NCI-H345 (cell line): ENCODE data around the gene DPP10.

Experiments
- DNase-seq: peaks from one replicate; lab custom pipeline; 2025; lab: John Stamatoyannopoulos, UW

DPP10 gene

DNA sequence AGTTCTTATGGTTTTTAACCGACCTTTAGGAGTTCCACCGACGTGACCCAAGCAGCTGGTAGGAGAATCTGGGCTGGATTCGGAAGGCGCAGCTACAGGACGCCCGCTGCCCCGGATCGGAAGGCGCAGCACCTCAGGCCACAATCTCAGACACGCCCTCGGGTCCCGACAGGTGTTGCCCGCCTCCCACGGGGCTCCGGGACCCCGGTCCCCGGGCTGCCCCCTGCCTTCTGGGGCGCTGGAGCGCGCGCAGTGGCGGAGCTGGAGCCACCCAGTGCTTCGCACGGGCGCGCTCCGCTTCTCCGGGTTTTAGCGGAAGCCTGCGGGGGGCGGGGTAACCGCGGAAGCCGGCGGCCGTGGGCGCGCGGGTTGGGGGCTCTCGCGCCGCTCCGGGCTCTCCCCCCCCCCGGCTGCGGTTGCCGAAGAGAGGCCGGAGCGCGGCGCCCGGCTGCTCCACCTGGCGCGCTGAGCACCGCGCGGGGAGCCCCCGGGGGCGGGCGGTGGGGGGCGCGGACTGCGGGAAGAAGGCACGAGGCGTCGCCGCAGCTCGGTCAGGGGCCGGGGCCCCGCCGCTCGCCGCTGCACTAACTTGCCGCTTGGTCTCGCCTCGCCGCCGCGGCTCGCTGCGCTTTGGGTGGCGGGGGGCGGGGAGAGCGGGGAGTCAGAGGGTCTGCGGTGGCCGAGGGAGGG is 718.8 kb downstream of the DPP10 start:
- no peak for DNase-seq

DNA sequence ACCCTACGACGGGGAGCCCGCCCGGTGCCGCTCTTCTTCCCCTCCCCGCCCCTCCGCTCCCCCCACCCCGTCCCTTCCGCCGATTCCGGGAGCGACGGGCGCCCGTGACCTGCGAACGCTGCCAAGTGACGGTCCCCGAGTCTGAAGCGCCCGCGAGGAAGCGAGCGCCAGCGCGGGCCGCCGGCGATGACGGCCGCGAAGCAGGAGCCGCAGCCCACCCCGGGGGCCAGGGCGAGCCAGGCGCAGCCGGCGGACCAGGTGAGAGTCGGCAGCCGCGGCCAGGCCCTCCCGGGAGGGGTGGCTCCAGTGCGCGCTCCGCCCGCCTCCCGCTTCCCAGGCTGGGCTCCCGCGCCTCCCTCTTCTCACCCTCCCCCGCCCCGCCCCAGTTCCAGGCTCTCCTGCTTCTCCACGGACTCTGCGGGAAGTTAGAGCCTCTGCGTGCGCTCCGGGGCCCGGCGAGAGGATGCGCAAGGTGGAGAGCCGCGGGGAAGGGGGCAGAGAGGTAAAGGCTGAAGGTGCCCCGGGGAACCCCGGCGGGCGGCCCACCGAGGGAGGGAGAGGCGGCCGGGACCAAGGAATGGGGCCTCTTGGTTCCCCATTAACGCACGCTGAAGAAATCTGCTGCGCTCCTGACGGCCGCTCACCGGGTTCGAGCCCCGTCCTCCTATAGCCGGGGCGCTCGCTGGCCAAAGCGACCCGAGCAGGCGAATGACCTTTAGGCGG is 719.5 kb downstream of the DPP10 start:
- no peak for DNase-seq

DNA sequence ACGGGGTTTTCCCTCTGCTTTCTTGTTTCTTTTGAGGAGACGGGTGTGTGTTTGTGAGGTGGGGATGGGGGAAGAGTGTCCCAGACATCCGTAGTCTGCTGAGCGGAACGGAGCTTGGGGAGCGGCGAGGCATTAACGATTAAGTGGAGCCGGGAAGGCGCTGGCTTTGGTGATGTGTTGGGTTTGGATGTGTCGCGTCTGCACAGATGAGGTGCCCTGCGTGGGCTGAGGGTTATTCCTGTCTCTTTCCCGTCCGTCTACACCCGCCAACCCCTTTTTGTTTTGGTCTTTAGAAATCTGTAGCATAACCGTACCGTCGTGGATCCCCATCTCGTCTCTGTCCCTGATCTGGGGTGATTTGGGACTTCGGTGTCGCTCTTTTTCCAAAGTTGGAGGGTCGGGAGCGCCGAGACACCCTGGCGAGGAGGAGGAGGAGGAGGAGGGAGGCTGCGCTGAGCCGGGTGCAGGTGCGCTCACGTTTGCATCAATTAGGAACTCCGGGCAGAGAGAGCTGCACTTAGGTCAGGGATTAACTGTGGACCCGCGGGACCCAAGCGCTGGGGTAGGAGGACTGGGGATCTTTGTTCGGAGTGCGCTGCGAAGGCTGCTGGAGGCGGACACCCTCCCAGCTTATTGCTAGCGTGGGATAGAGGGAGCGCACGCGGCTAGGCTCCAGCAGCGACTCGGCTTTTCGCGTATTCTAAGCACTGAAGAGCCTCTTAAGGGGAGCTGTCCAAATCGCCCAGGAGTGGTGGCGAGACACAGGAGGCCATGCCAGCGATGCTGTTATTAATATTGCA is 720.3 kb downstream of the DPP10 start:
- DNase-seq: no peak

DNA sequence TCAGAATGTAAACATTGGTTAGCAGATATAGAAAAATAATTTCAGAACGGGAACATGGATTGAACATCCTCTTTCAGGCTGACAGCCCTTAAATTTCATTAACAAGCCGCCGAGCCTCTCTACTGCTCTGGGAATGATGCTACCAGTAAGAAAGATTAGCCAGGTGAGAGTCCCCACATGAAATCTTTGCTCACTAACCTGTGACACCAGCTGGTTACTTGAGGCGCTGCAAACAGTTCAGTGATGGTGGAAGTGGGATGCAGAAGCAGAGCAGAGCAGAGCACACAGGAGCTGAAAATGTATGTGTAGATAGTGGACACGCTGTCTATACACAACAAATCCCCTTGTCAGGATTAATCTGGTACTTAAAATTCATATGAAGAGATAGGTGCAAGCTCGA is 721.1 kb downstream of the DPP10 start:
- DNase-seq: no peak

DNA sequence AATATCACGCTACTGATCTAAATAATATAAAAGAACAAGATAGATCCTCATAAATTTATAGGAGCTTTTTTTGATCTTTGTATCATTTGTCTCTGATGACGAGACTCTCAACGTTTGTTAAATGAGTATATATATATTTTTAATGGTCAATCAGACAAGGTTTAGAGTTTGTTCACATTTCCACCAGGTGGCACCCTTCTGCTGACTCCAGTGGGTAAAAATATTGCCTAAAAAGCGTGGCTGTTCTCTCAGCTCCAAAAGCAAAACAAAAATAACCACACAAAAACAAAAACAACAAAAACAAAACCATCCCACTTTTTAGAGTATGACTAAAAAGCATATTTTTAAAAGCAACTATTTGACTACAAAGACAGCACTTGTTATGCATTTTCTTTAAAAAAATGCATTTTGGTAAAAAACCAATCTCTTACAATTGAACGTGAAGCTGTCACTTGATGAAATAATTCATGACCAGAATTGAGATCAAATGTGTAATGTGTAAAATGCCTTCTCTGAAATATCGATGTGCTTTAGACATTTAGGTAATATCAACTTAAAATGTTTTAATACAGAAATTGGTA is 723.2 kb downstream of the DPP10 start:
- no peak for DNase-seq

DNA sequence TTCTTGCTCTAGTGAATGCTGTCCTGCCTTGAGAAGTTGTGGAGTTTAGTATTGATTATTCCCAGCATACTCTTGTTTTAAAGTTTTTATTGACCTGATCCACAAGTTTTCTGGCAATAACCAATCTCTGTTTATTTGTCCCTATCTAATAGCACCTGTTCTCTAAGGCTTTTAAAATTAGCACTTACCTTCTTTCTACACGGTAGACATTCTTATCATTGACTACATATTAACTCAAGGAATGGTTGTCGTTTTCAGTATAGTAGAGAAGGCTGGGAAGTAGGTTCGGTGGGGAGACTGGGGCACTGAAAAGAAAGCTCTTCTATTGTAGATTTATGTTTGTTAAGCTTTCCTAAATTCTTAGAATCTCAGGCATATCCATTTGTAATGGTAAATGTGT is 726.0 kb downstream of the DPP10 start:
- DNase-seq: no peak

DNA sequence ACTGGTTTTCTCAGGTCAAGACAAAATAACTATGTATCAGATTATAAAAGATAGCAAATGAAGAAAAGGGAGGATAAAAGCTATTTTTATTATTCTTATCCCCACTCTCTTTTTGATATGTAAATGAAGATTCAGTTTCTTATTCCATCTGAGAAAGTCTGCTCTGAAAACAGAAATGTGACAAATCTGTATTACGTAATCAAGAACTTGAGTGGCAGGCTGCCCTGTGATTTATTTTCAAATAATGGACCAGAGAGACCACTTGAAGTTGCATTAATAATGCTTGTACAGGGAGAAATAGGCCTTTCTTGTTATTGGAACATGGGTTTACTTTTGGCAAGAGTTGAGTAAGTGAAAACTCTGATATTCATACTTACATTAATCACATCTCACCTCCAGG is 727.4 kb downstream of the DPP10 start:
- no peak for DNase-seq

DNA sequence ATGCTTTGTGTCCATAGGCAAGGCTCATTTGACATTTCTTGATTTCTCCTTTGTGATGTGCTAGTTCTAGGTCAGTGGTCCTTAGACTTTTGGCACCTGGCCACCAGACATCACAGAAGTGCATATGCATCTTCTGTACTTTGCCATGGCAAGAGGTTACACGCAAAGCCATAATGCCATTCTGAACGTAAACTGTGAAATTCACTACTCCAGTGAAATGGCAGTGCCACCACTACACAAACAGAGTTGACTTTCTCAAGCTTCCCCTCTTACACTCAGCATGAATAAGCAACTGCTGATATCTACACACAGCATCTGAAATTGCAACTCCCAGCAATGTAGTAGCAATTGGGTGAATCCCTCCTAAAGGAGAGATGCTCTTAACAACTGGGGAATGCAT is 729.3 kb downstream of the DPP10 start:
- no peak for DNase-seq

DNA sequence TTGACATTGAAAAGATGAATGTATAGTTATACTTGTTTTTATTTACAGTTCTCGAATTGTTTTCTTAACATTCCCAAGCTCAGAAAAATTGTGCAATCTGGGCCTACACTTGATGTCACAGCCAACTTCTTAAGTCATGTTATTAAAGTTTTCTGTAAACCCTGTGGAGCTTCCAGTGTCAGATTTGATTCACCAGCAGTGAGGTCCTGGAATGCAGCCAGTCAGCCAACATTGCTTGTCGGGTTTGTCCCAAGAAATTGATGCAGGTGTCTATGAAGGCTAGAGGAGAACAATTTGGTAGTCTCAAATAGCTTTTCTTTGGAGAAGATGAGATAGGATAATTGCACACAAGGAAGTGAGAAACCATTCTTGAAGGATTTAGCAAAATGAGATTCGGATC is 732.2 kb downstream of the DPP10 start:
- no peak for DNase-seq

DNA sequence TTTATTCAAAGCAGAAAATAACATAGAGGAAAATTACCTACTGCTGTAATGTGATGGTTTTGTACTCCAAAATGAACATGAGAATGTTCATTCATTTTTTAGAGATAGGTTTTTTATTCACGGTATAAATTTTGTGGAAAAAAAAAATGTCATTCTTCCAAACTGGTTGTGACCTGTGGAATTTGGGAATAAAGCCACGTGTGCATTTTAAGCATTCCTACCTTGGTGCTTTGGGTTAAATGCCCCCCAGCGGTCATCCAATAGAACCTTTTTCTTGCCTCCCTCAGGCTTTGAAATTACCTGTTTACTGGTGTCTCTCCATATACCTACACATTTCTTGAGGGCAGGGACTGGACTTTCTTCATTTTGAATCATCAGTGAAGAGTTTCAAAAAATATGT is 740.7 kb downstream of the DPP10 start:
- no peak for DNase-seq

DNA sequence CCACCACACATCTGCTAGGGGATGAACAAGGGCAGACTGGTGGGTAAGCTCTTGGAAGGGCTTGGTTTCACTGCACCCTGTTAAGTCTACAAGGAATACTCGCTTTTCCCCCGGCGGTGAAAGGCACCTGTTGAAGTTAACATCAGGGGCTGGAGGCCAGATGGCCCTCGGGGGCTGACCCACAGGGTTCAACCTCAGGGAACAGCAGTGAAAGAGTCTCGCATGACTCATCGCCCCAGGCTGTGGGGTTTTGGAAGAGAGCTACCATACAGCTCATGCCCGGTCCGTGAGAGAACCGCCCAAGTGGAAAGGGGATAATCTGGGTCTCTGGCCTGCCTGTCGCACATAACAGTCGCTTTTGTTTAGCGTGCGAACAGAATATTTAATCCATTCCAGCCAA is 748.0 kb downstream of the DPP10 start:
- DNase-seq: no peak

DNA sequence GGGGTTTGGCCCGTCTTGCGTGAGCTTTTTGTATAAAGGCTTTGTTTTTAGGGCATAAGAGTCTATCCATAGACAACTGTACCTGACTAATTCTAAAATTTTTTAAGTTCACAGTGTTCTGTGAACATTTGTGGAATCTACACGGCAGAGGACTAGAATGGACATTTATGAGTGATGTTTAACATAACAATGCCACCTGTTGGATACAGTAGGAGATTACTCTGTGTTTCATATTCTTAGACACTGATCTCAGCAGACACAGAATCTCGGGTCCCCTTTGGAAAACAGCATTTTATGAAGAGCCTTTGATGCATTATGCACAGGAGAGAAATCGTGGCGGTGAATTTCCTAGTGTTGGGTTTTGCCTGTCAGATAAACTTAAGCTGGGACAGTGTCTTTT is 752.2 kb downstream of the DPP10 start:
- no peak for DNase-seq

DNA sequence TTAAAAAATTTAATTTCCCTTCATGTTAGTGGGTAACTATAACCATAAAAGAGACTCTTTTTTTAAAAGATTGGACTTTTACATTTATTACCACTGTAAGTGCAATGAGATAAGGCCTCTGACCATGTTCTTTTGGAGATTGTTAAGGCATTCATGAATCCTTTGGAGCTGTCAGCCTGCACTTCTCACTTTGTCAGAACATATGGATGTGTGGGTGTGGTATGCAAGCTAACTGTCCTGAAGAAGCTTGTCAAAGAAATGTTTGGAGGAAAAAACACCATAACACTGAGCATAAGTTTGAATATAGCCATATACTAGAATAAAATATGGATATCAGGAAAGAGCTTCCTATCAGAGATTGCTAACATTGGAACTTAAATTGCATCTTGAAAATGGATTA is 754.1 kb downstream of the DPP10 start:
- DNase-seq: no peak

DNA sequence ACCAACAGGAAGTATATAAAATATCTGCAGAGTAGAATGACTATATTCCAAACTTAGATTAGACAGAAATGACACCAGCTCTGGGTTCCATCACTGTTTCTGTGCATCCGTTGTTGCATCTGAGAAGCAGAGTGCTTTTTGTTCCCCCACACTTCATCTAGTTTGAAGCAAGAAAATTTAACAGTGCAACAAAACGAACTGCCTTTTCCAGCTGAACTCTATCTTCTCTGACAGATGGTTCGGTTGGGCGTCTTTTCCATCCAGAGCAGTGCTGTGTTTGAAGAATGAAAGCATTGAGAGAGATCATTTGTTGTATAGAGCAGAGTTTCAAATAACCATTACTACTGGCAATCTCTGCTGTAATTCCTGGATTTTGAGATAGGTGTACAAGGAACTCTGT is 757.5 kb downstream of the DPP10 start:
- DNase-seq: no peak

DNA sequence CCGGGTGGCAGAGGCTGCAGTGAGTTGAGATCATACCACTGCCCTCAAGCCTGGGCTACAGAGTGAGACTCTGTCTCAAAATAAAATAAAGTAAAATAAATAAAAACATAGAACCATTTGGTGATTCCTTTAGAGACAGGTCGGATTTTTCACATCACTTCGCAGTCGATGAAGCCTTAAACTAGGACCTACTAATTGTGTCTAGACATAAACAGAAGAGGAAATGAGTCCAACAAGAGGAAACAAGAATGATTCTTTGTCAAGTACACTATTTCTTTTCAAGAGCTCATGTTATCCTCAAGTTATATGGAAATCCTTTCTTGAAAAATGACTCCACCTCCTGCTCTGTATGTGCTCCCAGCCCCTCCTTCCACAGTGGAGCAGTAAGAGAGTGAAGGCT is 758.9 kb downstream of the DPP10 start:
- no peak for DNase-seq

DNA sequence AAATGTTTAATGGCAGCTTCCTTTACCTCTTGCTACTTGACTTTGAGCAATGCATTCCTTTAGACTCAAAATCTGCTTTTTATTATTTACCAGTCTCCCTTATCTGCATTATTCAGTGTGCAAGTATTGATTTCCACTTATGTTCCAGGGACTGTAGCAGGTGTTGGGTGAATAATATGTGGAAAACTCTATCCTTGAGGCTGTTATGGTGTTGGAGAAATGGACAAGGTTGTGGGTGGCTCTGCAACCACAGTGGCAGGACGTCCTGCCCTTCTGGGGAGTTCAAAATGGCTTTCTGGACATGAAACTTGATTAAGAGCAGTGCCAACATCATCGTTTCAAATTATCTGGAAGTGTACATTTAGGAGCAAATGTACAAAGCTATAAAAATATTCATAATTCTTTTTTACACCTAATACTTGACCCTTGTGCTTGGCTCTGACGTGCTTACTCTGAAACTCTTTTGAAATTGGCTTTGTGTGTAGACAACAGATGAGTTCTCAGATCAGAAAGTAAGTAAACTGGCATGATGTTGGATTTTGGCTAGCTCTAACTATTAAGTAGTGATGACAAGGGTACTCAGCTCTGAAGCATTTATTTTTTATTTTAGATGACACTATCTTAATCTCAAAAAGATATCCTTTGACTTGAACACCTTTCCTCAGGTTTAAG is 766.2 kb downstream of the DPP10 start:
- no peak for DNase-seq

DNA sequence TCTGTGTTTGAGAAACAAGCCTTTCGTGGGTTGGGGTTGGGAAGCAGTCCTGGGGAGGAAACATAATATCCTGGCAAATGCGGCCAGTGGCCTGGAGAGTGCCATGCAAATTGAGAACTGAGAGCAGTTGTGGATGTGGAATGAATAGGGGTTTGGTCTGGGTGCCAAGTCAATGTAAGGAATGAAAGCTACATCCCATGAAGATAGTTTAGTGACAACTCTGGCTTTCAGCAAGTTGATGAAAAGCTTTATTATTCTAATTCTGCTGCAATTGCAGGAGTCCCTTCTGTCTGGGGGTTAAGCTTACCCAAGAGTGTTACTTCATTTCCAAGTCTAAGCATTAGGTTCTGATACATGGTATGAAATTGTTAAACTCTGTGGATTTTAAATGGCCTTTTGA is 771.6 kb downstream of the DPP10 start:
- no peak for DNase-seq

DNA sequence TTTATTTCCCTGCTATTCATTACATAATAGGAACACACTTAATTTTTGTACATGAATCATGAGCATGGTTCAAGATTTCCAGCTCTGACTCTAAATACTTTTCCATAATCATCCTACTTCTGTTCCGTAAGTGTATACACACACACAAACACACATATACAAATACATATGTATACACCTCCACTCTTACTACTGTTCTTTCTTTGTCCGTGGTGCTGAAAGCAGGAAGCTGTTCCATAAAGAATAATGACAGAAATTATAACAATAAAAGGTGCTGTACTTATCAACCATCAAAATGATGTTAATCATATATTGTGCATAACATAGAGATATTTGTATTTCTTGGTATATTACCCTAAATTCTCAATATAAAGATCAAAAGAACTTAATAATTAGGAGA is 776.9 kb downstream of the DPP10 start:
- no peak for DNase-seq

DNA sequence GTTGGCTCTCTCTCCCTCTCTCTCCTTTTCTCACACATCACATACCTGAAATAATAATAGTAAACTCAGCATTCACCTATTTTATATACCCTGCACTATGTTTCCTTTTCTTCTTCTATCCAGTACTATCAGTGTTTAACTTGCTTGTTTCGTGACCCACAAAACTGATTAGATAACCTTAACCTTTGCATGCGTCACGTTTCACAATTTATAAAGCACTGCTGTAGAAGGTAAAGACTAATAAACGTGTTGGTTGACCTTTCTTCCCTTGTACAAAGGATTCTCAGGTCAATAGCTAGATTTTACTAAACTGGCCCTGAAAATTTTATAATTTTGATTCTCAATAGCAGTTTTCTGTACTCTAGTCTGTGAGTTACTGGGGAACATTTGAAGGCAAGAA is 791.7 kb downstream of the DPP10 start:
- DNase-seq: no peak

DNA sequence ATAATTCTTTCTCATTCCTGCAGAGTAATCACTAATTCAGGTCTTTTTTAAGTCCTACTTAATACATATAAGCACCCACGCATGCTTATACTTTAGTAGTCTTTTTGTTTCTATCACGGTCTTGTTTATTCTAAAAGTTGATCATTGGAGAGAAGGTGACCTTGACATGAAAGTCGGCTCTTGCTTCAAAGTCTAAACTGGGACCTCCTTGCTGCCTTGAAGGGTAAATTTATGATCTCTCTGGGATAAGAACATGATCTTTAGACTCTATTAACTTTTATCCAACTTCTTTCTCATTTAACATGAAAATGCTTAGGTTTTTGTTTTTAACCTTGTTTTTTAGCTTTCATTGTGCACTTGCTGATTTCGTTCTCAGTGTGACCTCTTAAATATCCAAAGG is 792.3 kb downstream of the DPP10 start:
- DNase-seq: no peak

DNA sequence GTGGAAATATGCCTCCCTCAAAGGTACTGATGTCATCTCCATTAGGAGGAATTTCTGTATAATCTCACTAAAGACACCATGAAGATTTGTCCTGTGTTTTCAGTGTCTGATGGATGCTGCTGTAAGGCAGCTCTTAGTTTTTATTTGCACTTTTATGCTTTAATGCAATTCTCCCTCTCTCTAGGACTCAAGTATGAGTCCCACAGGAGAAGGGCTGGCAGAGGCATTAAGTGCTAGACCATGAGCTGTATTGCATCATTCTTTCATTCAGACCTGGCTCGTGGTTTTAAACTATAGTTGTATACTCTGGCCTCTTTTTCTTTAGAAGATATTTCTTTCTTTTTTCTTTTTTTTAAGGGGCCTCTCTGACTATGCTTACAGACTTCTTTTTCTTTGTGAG is 805.6 kb downstream of the DPP10 start:
- no peak for DNase-seq

DNA sequence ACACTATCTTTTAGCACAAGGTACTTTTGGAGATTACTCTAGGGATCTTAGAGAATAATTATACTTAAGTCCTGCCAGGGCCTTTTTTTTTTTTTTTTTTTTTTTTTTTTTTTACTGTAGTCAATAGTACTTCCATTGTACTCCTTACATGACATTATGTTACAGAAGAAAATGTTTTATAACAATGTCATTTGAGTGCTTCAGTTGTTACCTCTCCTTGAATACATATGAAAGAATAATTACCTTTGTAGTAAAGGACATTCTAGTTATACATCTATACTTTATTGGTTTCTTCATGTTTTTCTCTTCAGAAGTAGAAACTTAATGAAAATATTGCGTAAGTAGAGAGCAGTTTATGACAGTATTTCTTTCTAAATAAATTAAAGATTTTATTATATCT is 834.9 kb downstream of the DPP10 start:
- DNase-seq: no peak
